ENCODE data around the gene RBM10. TPM values are rescaled to one million over a fixed set of nuclear protein-coding genes. Genes with fewer than 3 reads are reported as not detected.

Gene RBM10
- total RNA-seq, 1 donor from 2014 or later = 61.9 TPM

- no peak overlapping the region for H3K4me3 Mint-ChIP-seq
- no peak for DNase-seq (ENCODE audit: extremely low spot score, unreplicated experiment)
- H3K4me1 Mint-ChIP-seq (ENCODE audit: unreplicated experiment) = peaks cover 25% of the 10 kb centered on the region
- peaks cover 28% of the 10 kb centered on the region for H3K36me3 Mint-ChIP-seq
- no peaks in the 10 kb centered on the region for H3K9me3 Mint-ChIP-seq
- H3K27me3 Mint-ChIP-seq = no peaks in the 10 kb centered on the region
- TF ChIP-seq CTCF (conservative IDR thresholded peaks at IDR 0.05) = peak; percentile 31
- no peak overlapping the region for H3K27ac Mint-ChIP-seq
Observed at GRCh38 chrX:47222751-47223350, 77.8 kb downstream of the RBM10 start.

GRCh38 chrX:47223476-47224250 lies 78.6 kb downstream of the RBM10 start:
- H3K27ac Mint-ChIP-seq = no peak overlapping the region
- DNase-seq (ENCODE audit: extremely low spot score, unreplicated experiment) = no peak
- no peak for TF ChIP-seq CTCF (conservative IDR thresholded peaks at IDR 0.05)
- H3K36me3 Mint-ChIP-seq = peaks cover 36% of the 10 kb centered on the region
- peaks cover 25% of the 10 kb centered on the region for H3K4me1 Mint-ChIP-seq (ENCODE audit: unreplicated experiment)
- no peak overlapping the region for H3K4me3 Mint-ChIP-seq
- H3K27me3 Mint-ChIP-seq = no peaks in the 10 kb centered on the region
- no peaks in the 10 kb centered on the region for H3K9me3 Mint-ChIP-seq

GRCh38 chrX:47224266-47224895 lies 79.4 kb downstream of the RBM10 start:
- no peaks in the 10 kb centered on the region for H3K27me3 Mint-ChIP-seq

GRCh38 chrX:47224896-47225290 lies 79.9 kb downstream of the RBM10 start:
- Mint-ChIP-seq H3K36me3 (peaks cover 37% of the 10 kb centered on the region), H3K4me3 (no peak overlapping the region), H3K4me1 (ENCODE audit: unreplicated experiment) (peaks cover 21% of the 10 kb centered on the region), H3K27ac (no peak overlapping the region), H3K27me3 (no peaks in the 10 kb centered on the region), H3K9me3 (no peaks in the 10 kb centered on the region)
- no peak for TF ChIP-seq CTCF (conservative IDR thresholded peaks at IDR 0.05)
- DNase-seq (ENCODE audit: extremely low spot score, unreplicated experiment) = no peak

More at GRCh38 chrX:47224266-47224895, 79.4 kb downstream of the RBM10 start:
- TF ChIP-seq CTCF (conservative IDR thresholded peaks at IDR 0.05) = no peak
- H3K27ac Mint-ChIP-seq = no peak overlapping the region
- DNase-seq (ENCODE audit: extremely low spot score, unreplicated experiment) = no peak
- no peak overlapping the region for H3K4me3 Mint-ChIP-seq
- H3K9me3 Mint-ChIP-seq = no peaks in the 10 kb centered on the region
- H3K4me1 Mint-ChIP-seq (ENCODE audit: unreplicated experiment) = peaks cover 25% of the 10 kb centered on the region
- peaks cover 39% of the 10 kb centered on the region for H3K36me3 Mint-ChIP-seq

- Mint-ChIP-seq H3K9me3 (no peaks in the 10 kb centered on the region), H3K4me3 (no peak overlapping the region), H3K27me3 (no peaks in the 10 kb centered on the region), H3K27ac (peak overlapping the region; percentile 19), H3K36me3 (peaks cover 32% of the 10 kb centered on the region), H3K4me1 (ENCODE audit: unreplicated experiment) (peaks cover 14% of the 10 kb centered on the region)
- DNase-seq (ENCODE audit: extremely low spot score, unreplicated experiment) = no peak
- TF ChIP-seq CTCF (conservative IDR thresholded peaks at IDR 0.05) = no peak
Observed at GRCh38 chrX:47226071-47226470, 81.0 kb downstream of the RBM10 start.

Data from type B pancreatic cell (in vitro differentiated cells).